HFF-Myc (cell line): ENCODE data around the gene ZMIZ1.

ENCODE experiments used
- DNase-seq: peaks from one replicate; pipeline ENCODE4 v3.0.0-alpha.2; 2011; ENCODE audit warnings: low read depth; ENCODE audit errors: extremely low read depth
- H3K4me3 ChIP-seq: replicated peaks from 2 replicates; pipeline ENCODE4 v1.5.1; 2011; ENCODE audit warnings: low read depth, mild to moderate bottlenecking, control low read depth, low read length
- CTCF ChIP-seq: IDR thresholded peaks from 2 replicates; pipeline ENCODE4 v1.5.1; 2012; ENCODE audit warnings: mild to moderate bottlenecking, low read depth, low read length, control low read depth; ENCODE audit errors: missing control alignments

ZMIZ1 gene

DNA sequence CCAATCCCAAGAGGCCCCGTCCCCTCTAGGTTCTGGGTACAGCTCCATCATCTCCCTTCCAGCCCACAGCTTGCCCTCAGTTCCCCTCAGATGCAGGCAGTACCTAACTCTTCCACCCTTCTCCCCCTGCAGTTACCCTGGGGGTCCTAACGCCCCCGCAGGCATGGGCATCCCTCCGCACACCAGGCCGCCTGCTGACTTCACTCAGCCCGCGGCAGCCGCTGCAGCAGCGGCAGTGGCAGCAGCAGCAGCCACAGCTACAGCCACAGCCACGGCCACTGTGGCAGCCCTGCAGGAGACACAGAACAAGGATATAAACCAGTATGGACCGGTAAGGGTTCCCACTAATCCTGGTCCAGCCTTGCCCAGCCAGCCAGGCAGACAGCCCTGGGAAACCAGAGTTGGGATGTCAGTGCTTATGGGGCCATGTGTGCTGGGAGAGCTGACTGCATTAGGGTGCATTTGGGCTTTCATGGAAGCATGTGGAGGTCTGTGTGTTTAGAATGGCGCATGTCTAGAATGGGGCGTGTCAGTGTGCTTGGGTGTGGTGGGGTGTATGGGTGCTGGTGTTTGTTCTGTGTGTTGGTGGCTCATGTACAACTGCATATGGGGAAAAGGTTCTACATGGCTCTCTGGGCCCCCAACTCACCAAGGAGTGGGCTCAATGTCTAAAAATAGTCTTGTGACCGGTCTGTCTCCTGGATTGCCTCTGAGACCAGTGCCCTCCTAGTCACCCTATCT lies 223.4 kb downstream of the ZMIZ1 start:
- DNase-seq, result no peak
- no peak for TF ChIP-seq CTCF
- no peak overlapping the region for H3K4me3 ChIP-seq

GRCh38 chr10:79292891-79293746 lies 224.4 kb downstream of the ZMIZ1 start:
- no peak for DNase-seq
- H3K4me3 ChIP-seq, result no peak overlapping the region
- peak; percentile 53 for TF ChIP-seq CTCF

DNA sequence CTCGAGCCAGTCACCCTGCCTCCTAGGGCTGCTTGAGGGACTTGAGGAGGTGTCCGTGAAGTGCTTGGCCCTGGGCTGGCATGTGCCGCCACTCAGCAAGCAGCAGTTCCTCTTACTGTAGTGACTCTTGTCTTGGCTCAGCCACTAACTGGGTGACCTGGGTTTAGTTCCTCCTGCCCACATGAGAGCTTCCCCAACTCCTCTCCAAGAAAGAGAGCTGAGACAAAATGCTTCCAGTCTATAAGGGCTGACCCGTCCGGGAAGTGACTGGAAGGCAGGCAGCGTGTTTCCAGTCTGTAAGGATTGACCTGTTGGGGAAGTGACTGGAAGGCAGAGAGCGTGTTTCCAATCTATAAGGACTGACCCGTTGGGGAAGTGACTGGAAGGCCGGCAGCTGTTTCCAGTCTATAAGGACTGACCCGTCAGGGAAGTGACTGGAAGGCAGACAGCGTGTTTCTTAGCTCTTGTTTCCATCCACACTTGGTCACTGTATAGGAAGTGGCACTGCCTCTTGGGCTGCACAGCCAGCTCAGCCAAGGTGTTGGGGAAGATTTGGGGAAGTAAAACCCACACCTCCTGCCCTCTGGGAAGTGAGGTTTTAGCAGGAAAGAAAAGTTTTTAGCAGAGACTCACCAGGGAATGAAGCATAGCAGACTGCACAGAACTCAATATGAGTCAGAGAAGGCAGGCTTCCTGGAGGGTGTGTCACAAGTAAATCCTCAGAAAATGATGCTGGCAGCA lies 225.2 kb downstream of the ZMIZ1 start:
- no peak for TF ChIP-seq CTCF
- no peak for DNase-seq
- H3K4me3 ChIP-seq, result no peak overlapping the region

GRCh38 chr10:79295563-79295962 lies 226.8 kb downstream of the ZMIZ1 start:
- TF ChIP-seq CTCF, result no peak
- DNase-seq, result no peak
- H3K4me3 ChIP-seq, result no peak overlapping the region

DNA sequence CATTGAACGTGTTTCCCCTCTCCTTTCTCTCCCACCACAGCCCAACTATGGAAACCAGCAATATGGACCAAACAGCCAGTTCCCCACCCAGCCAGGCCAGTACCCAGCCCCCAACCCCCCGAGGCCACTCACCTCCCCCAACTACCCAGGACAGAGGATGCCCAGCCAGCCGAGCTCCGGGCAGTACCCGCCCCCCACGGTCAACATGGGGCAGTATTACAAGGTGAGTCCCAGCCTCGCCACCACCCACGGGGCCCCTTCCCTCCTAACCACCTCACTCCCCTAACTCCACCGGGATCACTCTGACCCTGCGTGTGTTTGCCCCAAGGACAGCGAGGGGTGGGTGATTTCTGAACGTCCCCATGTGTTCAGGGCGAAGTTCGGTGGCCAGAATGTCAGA lies 227.7 kb downstream of the ZMIZ1 start:
- no peak for TF ChIP-seq CTCF
- no peak overlapping the region for H3K4me3 ChIP-seq
- DNase-seq, result no peak

DNA sequence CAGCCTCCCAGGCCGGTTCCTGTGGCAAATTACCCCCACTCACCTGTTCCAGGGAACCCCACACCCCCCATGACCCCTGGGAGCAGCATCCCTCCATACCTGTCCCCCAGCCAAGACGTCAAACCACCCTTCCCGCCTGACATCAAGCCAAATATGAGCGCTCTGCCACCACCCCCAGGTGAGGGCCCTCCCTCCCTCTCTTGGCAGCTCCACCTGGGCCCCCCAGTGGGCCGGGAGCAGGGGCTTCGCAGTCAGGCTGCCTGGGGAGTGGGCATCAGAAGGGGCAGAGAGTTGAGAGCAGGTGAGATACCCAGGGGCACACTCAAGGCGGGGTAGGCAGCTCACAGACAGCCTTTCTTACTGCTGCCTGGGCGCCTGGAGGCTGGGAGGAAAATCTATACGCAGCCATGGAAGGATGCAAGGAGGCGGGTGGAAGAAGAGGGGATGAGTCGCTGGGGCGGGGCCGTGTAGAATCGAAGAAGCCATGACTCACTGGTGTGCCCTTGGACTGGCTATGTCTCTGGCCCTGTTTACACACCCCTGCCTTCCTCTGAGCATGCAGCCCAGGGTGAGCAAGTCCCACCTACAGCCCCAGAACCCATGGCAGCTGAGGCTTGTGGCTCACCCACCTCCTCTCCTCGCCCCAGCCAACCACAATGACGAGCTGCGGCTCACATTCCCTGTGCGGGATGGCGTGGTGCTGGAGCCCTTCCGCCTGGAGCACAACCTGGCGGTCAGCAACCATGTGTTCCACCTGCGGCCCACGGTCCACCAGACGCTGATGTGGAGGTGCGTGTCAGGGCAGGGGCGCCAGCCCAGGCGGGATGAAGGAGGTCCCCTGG lies 229.9 kb downstream of the ZMIZ1 start:
- H3K4me3 ChIP-seq, result no peak overlapping the region
- TF ChIP-seq CTCF, result no peak
- peak; percentile 86 for DNase-seq
